HEK293 (cell line): ENCODE measurements around the gene GRB2.

Experiments
- ATF2 ChIP-seq: fragments of 450-650 bp; formaldehyde crosslinking; IDR thresholded peaks from 2 replicates; pipeline ENCODE4 v1.5.1; 2016; ENCODE audit warnings: missing biosample characterization, missing genetic modification characterization, low read depth
- BCL11A ChIP-seq: fragments of 450-650 bp; formaldehyde crosslinking; IDR thresholded peaks from 2 replicates; pipeline ENCODE4 v1.5.1; 2016; ENCODE audit warnings: low read depth, missing biosample characterization, missing genetic modification characterization
- GLIS2 ChIP-seq: fragments of 450-650 bp; formaldehyde crosslinking; IDR thresholded peaks from 2 replicates; pipeline ENCODE4 v1.5.1; 2016; ENCODE audit warnings: missing biosample characterization, missing genetic modification characterization
- HOXC10 ChIP-seq: sonication (generic); formaldehyde crosslinking; IDR thresholded peaks from 2 replicates; pipeline ENCODE4 v1.8.1; 2023; ENCODE audit warnings: mild to moderate bottlenecking, missing genetic modification reagents
- KLF10 ChIP-seq: fragments of 450-650 bp; IDR thresholded peaks from 2 replicates; pipeline ENCODE4 v1.5.1; 2018; ENCODE audit warnings: missing biosample characterization, mild to moderate bottlenecking, missing genetic modification characterization
- KLF16 ChIP-seq: fragments of 450-650 bp; formaldehyde crosslinking; IDR thresholded peaks from 2 replicates; pipeline ENCODE4 v1.5.1; 2017; ENCODE audit warnings: missing biosample characterization, missing genetic modification characterization
- KLF7 ChIP-seq: fragments of 450-650 bp; formaldehyde crosslinking; IDR thresholded peaks from 2 replicates; pipeline ENCODE4 v1.5.1; 2016; ENCODE audit warnings: missing biosample characterization, missing genetic modification characterization, borderline replicate concordance
- OSR2 ChIP-seq: fragments of 450-650 bp; formaldehyde crosslinking; IDR thresholded peaks from 2 replicates; pipeline ENCODE4 v1.5.1; 2016; ENCODE audit warnings: missing biosample characterization, missing genetic modification characterization
- PBX3 ChIP-seq: sonication (generic); formaldehyde crosslinking; IDR thresholded peaks from 2 replicates; pipeline ENCODE4 v1.8.1; 2022; ENCODE audit warnings: mild to moderate bottlenecking, moderate library complexity, missing genetic modification reagents
- SP7 ChIP-seq: fragments of 450-650 bp; formaldehyde crosslinking; IDR thresholded peaks from 2 replicates; pipeline ENCODE4 v1.5.1; 2016; ENCODE audit warnings: missing biosample characterization, missing genetic modification characterization
- TRIM28 ChIP-seq: IDR thresholded peaks from 2 replicates; pipeline ENCODE4 v1.6.1; 2011; ENCODE audit warnings: low read length, control low read depth, borderline replicate concordance
- TSHZ1 ChIP-seq: fragments of 450-650 bp; formaldehyde crosslinking; IDR thresholded peaks from 2 replicates; pipeline ENCODE4 v1.5.1; 2016; ENCODE audit warnings: missing biosample characterization, missing genetic modification characterization, borderline replicate concordance
- WT1 ChIP-seq: fragments of 450-650 bp; formaldehyde crosslinking; IDR thresholded peaks from 2 replicates; pipeline ENCODE4 v1.5.1; 2016; ENCODE audit warnings: missing biosample characterization, missing genetic modification characterization
- ZBTB20 ChIP-seq: fragments of 450-650 bp; formaldehyde crosslinking; IDR thresholded peaks from 2 replicates; pipeline ENCODE4 v1.5.1; 2016; ENCODE audit warnings: missing biosample characterization, missing genetic modification characterization
- ZBTB44 ChIP-seq: fragments of 450-650 bp; IDR thresholded peaks from 2 replicates; pipeline ENCODE4 v1.5.1; 2018; ENCODE audit warnings: missing biosample characterization, mild to moderate bottlenecking, missing genetic modification characterization
- ZBTB7A ChIP-seq: fragments of 450-650 bp; formaldehyde crosslinking; IDR thresholded peaks from 2 replicates; pipeline ENCODE4 v1.5.1; 2016; ENCODE audit warnings: low read depth, missing biosample characterization, missing genetic modification characterization
- ZNF112 ChIP-seq: fragments of 450-650 bp; formaldehyde crosslinking; IDR thresholded peaks from 2 replicates; pipeline ENCODE4 v1.5.0; 2017; ENCODE audit warnings: missing biosample characterization, missing genetic modification characterization
- ZNF146 ChIP-seq: fragments of 450-650 bp; formaldehyde crosslinking; IDR thresholded peaks from 2 replicates; pipeline ENCODE4 v1.5.1; 2016; ENCODE audit warnings: missing biosample characterization, missing genetic modification characterization
- ZNF148 ChIP-seq: fragments of 450-650 bp; formaldehyde crosslinking; IDR thresholded peaks from 2 replicates; pipeline ENCODE4 v1.5.0; 2017; ENCODE audit warnings: missing biosample characterization, missing genetic modification characterization, borderline replicate concordance
- ZNF16 ChIP-seq: fragments of 450-650 bp; formaldehyde crosslinking; IDR thresholded peaks from 2 replicates; pipeline ENCODE4 v1.5.1; 2016; ENCODE audit warnings: low read depth, missing biosample characterization, missing genetic modification characterization
- ZNF302 ChIP-seq: fragments of 450-650 bp; formaldehyde crosslinking; IDR thresholded peaks from 2 replicates; pipeline ENCODE4 v1.5.1; 2016; ENCODE audit warnings: missing biosample characterization, missing genetic modification characterization, low read depth
- ZNF324 ChIP-seq: fragments of 450-650 bp; formaldehyde crosslinking; IDR thresholded peaks from 2 replicates; pipeline ENCODE4 v1.5.1; 2016; ENCODE audit warnings: missing biosample characterization, missing genetic modification characterization
- ZNF514 ChIP-seq: fragments of 450-650 bp; formaldehyde crosslinking; IDR thresholded peaks from 2 replicates; pipeline ENCODE4 v1.5.1; 2016; ENCODE audit warnings: missing biosample characterization, missing genetic modification characterization
- ZNF544 ChIP-seq: fragments of 450-650 bp; formaldehyde crosslinking; IDR thresholded peaks from 2 replicates; pipeline ENCODE4 v1.5.0; 2017; ENCODE audit warnings: missing biosample characterization, missing genetic modification characterization
- ZNF555 ChIP-seq: fragments of 450-650 bp; formaldehyde crosslinking; conservative IDR thresholded peaks from 2 replicates; pipeline ENCODE4 v1.5.1; 2017; ENCODE audit warnings: missing biosample characterization, mild to moderate bottlenecking, missing genetic modification characterization, inconsistent platforms
- ZNF596 ChIP-seq: fragments of 450-650 bp; IDR thresholded peaks from 2 replicates; pipeline ENCODE4 v1.5.0; 2018; ENCODE audit warnings: missing biosample characterization, mild to moderate bottlenecking, missing genetic modification characterization, moderate library complexity
- ZNF600 ChIP-seq: fragments of 450-650 bp; formaldehyde crosslinking; IDR thresholded peaks from 2 replicates; pipeline ENCODE4 v1.5.1; 2016; ENCODE audit warnings: missing biosample characterization, missing genetic modification characterization
- ZNF626 ChIP-seq: fragments of 450-650 bp; sonication (Bioruptor Pico); formaldehyde crosslinking; IDR thresholded peaks from 2 replicates; pipeline ENCODE4 v1.5.1; 2018; ENCODE audit warnings: missing biosample characterization, missing genetic modification characterization, inconsistent platforms
- ZNF658 ChIP-seq: fragments of 450-650 bp; formaldehyde crosslinking; IDR thresholded peaks from 2 replicates; pipeline ENCODE4; 2016; ENCODE audit warnings: missing biosample characterization, missing genetic modification characterization
- ZNF768 ChIP-seq: fragments of 450-650 bp; formaldehyde crosslinking; IDR thresholded peaks from 2 replicates; pipeline ENCODE4 v1.5.1; 2018; ENCODE audit warnings: missing biosample characterization, mild to moderate bottlenecking, missing genetic modification characterization

GRB2 gene

GRCh38 chr17:75289115-75289831 is 116.2 kb downstream of the GRB2 start, which contains the start of gene SLC25A19 (continued):
- TF ChIP-seq PBX3 (CRISPR knock-in tag) (peak; percentile 96), ZNF626 (tag by site-specific recombination) (no peak), ZNF302 (tag by site-specific recombination) (no peak), KLF7 (tag by site-specific recombination) (no peak), ZNF555 (tag by site-specific recombination) (no peak), ZNF768 (tag by site-specific recombination) (no peak), ZBTB7A (tag by site-specific recombination) (no peak), ZBTB20 (tag by site-specific recombination) (peak; percentile 91), ZNF324 (tag by site-specific recombination) (no peak), ZNF148 (no peak), GLIS2 (tag by site-specific recombination) (no peak), ZNF146 (tag by site-specific recombination) (no peak), ZNF112 (no peak), TSHZ1 (tag by site-specific recombination) (0 out of 2 replicates have a peak, but pooled peaks have one; percentile 10), OSR2 (tag by site-specific recombination) (no peak), ZNF514 (tag by site-specific recombination) (no peak), KLF16 (tag by site-specific recombination) (peak; percentile 87; the same call in 1 of the 2 replicates), ZNF600 (0 out of 2 replicates have a peak, but pooled peaks have one; percentile 64), ZBTB44 (tag by site-specific recombination) (no peak), ZNF16 (no peak), SP7 (tag by site-specific recombination) (peak; percentile 54; the same call in 1 of the 2 replicates), BCL11A (tag by site-specific recombination) (no peak), HOXC10 (CRISPR knock-in tag) (no peak), TRIM28 (no peak; the same call in 1 of the 2 replicates), ZNF544 (tag by site-specific recombination) (no peak), ZNF596 (tag by site-specific recombination) (peak; percentile 71), ATF2 (tag by site-specific recombination) (no peak), ZNF658 (tag by site-specific recombination) (no peak), KLF10 (tag by site-specific recombination) (peak; percentile 70), WT1 (tag by site-specific recombination) (peak; percentile 34; the same call in 1 of the 2 replicates)
